HT-29 (cell line): ENCODE results near the gene SSC5D. TPM values are rescaled to one million over a fixed set of nuclear protein-coding genes. Genes with fewer than 3 reads are reported as not detected.

Experiments
- DNase-seq: peaks from one replicate; pipeline ENCODE4 v3.0.0-alpha.2; 2015; ENCODE audit warnings: low spot score
- total RNA-seq: library from RNA; depleted of rRNA; stranded (reverse); fragments of >200 nt; shearing (Covaris generic); gene quantifications from 2 replicates; pipeline ENCODE4 v1.2.3, GENCODE V29; 2014; rRNA removed

The SSC5D gene
- total RNA-seq, 1 experiment from 2014 or later: not detected

DNA sequence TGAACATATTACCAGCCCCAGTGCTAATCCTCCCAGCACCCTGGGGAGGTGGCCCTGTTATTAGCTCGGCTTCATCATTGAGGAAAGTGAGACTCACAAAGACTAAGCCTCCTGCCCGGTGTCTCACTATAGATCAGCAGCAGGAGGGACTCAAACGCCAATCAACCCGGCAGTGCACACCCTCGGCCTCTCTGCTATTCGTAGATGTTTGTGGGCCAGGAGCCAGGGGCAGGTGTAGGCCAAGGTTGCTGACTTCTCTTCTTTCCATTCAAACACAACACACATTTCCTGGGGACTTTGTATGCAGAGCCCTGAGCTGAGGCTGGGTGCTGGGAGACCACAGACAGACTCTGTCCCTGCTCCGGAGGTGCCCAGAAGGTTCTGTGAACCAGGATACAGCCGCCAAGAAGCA, 66.5 kb downstream of the SSC5D start:
- DNase-seq: no peak

DNA sequence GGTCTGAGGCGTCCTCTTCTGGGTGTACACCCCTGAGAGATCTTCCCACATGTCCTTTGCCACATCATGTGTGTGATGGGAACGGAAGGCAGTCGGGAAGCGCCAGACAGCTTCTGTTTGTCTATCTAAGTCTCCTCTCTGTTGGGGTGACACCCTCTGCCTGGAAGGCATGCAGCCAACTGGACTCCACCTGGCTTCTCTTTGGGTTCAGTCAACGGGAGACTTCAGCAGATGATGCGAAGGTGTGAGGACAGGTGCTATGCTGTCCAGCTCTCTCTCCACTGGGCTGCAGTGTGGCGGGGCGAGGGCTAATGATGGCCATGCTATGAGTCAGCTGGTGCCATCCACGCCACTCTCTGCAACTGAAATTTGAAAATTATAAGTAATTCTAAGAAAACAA, 71.4 kb downstream of the SSC5D start:
- no peak for DNase-seq

DNA sequence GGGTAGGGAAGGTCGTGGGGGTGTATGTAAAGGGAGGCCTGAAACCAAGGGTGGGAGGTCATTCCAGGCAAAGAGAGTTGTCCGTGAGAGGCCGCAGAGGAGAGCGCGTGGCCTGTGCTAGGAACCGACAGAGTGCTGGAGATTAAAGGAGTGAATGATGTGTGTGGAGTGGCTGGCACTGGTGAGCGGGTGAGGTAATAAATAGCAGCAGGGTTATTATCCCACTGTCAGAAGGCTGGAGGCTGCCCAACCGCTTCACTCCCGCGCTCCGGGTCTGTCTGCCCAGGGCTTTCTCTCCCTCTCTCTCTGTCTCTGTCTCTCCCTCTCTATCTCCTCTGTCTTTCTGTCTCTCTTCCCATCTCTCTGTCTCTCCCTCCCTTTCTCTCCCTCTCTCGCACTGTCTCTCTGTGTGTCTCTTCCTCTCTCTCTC, 75.0 kb downstream of the SSC5D start:
- no peak for DNase-seq

GRCh38 chr19:55566823-55567222, 78.6 kb downstream of the SSC5D start:
- no peak for DNase-seq

GRCh38 chr19:55567708-55568328, 79.6 kb downstream of the SSC5D start:
- DNase-seq: no peak

Other genes starting within 250 kb of the SSC5D start
- 111 and 131 TPM in 2 replicates for gene PPP6R1, start 229.4 kb upstream of the SSC5D start, total RNA-seq
- 173 and 177 TPM in 2 replicates for gene HSPBP1, start 208.3 kb upstream of the SSC5D start, total RNA-seq
- 0.37 and 1.9 TPM in 2 replicates for gene BRSK1, start 204.4 kb upstream of the SSC5D start, total RNA-seq
- gene TMEM150B, start 163.1 kb upstream of the SSC5D start, total RNA-seq: 12.5 and 19.7 TPM in 2 replicates
- 86.3 and 96.2 TPM in 2 replicates for gene KMT5C, start 148.6 kb upstream of the SSC5D start, total RNA-seq
- 0.92 and 2.7 TPM in 2 replicates for gene COX6B2, start 133.7 kb upstream of the SSC5D start, total RNA-seq
- gene GARIN5B, start 125.2 kb upstream of the SSC5D start, total RNA-seq: not detected in 2 replicates
- 0.31 and 2.8 TPM in 2 replicates for gene IL11, start 118.0 kb upstream of the SSC5D start, total RNA-seq
- not detected in 2 replicates for gene TMEM190, start 111.6 kb upstream of the SSC5D start, total RNA-seq
- gene TMEM238, start 104.1 kb upstream of the SSC5D start, total RNA-seq: 87.8 and 92.7 TPM in 2 replicates
- gene RPL28, start 102.5 kb upstream of the SSC5D start, total RNA-seq: 1,121 and 1,134 TPM in 2 replicates
- gene UBE2S, start 80.6 kb upstream of the SSC5D start, total RNA-seq: 2,696 and 2,806 TPM in 2 replicates
- gene SHISA7, start 45.1 kb upstream of the SSC5D start, total RNA-seq: not detected in 2 replicates
- gene ISOC2, start 26.8 kb upstream of the SSC5D start, total RNA-seq: 323 and 339 TPM in 2 replicates
- gene C19orf85, start 23.7 kb upstream of the SSC5D start, total RNA-seq: 0.41 and 0.83 TPM in 2 replicates
- 29.9 TPM in 2 replicates for gene ZNF628, start 11.8 kb upstream of the SSC5D start, total RNA-seq
- gene NAT14, start 3.2 kb upstream of the SSC5D start, total RNA-seq: 28.9 and 34.9 TPM in 2 replicates
- not detected in 2 replicates for gene SBK2, start 48.7 kb downstream of the SSC5D start, total RNA-seq
- gene SBK3, start 57.1 kb downstream of the SSC5D start, total RNA-seq: 0.16 and 0.53 TPM in 2 replicates
- gene ZNF579, start 92.4 kb downstream of the SSC5D start, total RNA-seq: 17.0 and 23.1 TPM in 2 replicates
- 15.9 and 19.2 TPM in 2 replicates for gene FIZ1, start 111.1 kb downstream of the SSC5D start, total RNA-seq
- gene ZNF524, start 111.9 kb downstream of the SSC5D start, total RNA-seq: 69.6 and 81.2 TPM in 2 replicates
- 9.1 and 9.6 TPM in 2 replicates for gene ZNF865, start 117.2 kb downstream of the SSC5D start, total RNA-seq
- 17.5 and 19.9 TPM in 2 replicates for gene ZNF784, start 136.1 kb downstream of the SSC5D start, total RNA-seq
- 16.1 and 18.8 TPM in 2 replicates for gene ZNF580, start 152.6 kb downstream of the SSC5D start, total RNA-seq
- 40.9 and 43.2 TPM in 2 replicates for gene ZNF581, start 155.2 kb downstream of the SSC5D start, total RNA-seq
- 9.7 and 11.4 TPM in 2 replicates for gene CCDC106, start 159.8 kb downstream of the SSC5D start, total RNA-seq
- gene U2AF2, start 166.6 kb downstream of the SSC5D start, total RNA-seq: 799 and 894 TPM in 2 replicates
- 195 and 216 TPM in 2 replicates for gene EPN1, start 186.8 kb downstream of the SSC5D start, total RNA-seq
- gene NLRP9, start 250.0 kb downstream of the SSC5D start, total RNA-seq: not detected in 2 replicates